HG02938 (cell line): ENCODE data around the gene SMIM20.
"Not testable (repeated sequence)": the region's sequence is repeated elsewhere in the genome, so short reads cannot be mapped to it uniquely, and the experiment has no call there.

Experiments used
- ATAC-seq: cut with Tn5 transposase; IDR thresholded peaks from one replicate; pipeline ENCODE4 v1.9.1; 2021; ENCODE audit warnings: mild to moderate bottlenecking, moderate library complexity; ENCODE audit not compliant: unreplicated experiment

SMIM20 gene

GRCh38 chr4:25890571-25891485 lies 23.2 kb upstream of the SMIM20 start:
- ATAC-seq = no peak

DNA sequence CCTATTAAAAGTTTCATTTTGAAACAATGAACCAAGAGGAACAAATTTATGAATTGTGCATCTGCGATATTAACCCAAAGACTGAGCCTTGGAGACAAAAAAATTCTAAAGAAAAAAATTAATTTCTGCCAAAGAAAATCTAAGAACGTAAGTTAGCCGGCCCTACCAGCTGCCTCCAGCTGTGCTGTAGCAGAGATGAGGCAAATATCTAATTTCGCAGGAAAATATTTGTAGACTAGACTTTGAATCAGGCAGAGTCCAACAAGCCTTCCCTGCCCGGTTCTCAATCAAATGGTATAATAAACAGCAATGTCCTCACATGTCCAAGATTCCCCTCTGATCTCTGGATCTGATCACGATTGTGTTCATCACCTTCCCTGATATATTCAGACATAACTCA lies 21.2 kb upstream of the SMIM20 start:
- no peak for ATAC-seq

- ATAC-seq = no peak
These were observed 17.1 kb upstream of the SMIM20 start for GRCh38 chr4:25896776-25897539.

DNA sequence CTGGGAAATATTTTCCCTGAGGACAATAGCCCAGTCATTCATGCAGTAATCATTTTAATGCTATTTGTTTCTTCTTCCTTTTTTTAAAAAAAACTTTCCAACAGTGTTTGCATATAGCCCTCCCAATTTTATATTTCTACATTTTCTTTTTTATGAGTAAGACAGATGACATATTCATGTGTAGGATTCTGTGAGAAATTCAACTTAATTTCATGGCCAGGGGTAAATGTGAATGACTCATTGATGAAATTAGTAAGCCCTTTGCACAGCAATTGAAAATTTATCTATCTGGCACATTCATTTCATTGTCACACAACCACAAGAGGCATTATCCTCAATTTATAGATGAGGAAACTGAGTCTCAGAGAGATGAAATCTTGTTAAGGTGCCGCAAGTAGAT lies 13.7 kb upstream of the SMIM20 start:
- no peak for ATAC-seq

DNA sequence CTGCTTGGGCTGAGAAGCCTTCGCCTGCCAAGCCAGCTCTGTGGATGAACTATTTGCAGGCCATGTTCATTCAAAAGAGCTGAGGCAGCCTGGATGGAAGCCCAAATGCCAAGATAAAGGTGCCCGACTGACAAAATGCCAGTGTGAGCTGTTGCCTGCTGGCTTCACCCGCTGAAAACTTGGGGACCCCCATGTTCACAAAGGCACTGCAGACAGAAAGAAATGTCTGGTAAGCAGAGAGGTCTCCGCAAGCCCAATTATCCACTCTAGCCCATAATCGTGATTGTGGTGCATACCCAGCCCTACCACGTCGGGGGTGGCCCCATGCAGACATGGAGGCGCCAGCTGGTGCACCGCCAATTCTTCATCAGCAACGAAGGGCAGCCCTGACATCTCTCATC lies 13.0 kb upstream of the SMIM20 start:
- ATAC-seq = no peak

DNA sequence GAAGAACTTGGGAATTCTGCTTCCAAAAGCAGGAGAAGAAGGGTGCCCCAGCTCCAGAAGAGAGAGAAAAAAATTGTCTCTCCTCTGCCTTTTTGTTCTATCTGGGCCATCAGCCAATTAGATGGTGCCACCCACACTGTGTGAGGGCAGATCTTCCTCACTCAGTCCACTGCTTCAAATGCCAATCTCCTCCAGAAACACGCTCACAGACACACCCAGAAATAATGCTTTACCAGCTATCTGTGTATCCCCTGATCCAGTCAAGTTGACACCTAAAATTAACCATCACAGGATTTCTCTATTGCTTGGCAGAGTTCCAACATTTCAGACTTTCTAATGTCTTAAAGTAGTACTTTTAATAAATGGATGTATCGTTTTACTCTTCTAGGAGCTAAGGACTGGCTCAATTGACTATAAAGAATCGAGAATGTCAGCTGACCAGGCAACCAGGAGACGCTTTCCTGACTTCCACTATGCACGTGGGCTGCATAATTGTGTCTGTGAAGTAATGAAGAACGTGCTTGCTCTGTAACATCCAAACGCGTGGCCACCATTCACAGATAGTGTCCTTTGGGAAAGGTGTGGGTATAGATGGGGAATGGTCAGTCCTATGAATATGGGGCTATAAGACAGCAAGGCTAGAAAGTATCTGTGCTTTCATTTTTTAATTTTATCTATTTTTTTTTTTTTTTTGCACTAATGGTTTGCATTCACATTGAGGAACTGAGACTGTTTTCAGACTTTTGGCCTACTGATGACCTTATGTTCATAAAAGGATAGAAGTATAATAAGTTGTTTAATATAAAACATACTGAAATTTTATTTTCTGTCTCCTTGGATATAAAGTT lies 9.9 kb upstream of the SMIM20 start:
- ATAC-seq = peak; percentile 72

DNA sequence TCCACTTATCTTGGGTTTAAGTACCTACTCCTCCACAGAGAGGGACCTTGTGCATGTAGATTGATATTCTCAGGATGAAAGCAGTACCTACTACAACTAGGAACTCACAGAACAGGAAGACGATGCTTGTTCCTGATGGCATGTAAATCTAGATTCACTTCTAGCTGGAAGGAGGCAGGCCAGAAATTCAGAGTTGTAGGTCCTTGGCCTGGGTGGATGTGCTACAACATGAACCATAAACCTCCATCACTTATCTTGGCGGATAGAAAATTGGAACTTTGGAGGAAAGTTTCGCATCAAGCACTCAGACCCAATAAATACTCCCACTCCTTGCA lies 9.3 kb upstream of the SMIM20 start:
- peak; percentile 25 for ATAC-seq

DNA sequence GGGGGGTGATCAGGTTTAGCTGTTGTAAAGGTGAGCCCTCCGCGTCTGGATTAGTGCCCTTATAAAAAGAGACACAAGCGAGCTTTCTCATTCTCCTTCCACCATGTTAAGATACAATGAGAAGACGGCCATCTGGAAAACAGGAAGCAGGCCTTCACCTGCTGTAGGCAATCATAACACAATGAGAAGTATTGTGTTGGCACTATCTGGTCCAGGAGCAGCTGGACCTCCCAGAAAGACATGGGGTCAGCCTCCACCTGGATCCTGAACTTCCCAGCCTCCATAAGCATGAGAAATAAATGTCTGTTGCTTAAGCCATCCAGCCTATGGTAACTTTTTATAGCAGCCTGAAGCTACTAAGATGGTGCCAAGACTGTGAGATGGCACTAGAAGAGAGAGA lies 8.6 kb upstream of the SMIM20 start:
- ATAC-seq = no peak

GRCh38 chr4:25906113-25906512 lies 7.9 kb upstream of the SMIM20 start:
- not testable (repeated sequence) for ATAC-seq

GRCh38 chr4:25908491-25908901 lies 5.5 kb upstream of the SMIM20 start:
- ATAC-seq = no peak

GRCh38 chr4:25911356-25911755 lies 2.7 kb upstream of the SMIM20 start:
- no peak for ATAC-seq

GRCh38 chr4:25913056-25913850 lies 767 bp upstream of the SMIM20 start:
- peak; percentile 21 for ATAC-seq

DNA sequence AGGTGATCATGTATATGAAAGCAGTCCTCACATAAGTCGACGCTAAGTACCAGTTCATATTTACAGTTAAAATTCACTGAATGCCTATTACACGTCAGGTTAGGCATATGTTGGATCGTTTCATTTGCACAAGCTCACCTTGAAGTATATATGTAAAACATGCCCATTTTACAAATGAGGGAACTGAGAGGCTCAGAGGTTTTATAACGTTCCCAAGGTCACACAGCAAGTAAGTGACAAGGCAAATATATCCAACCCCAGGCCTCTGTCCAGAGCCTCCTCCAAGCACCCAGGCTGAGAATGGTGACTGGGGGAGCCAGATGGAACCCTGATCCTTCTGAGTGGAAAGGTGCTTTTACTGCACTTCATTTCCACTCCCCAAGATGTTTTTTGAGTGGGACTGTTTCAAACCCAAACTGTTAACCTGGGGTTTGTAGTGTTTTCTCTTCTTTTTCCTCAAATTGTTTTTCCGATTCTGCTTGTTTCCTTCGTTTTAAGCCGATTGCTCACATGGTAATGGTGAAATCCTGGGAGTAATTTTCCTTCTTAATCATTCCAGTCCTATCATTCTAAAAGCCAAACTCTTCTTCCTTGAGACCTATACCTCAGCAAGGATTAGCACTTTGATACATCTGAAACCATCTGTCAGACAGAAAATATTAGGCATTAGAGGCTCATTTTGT lies 791 bp downstream of the SMIM20 start:
- no peak for ATAC-seq

DNA sequence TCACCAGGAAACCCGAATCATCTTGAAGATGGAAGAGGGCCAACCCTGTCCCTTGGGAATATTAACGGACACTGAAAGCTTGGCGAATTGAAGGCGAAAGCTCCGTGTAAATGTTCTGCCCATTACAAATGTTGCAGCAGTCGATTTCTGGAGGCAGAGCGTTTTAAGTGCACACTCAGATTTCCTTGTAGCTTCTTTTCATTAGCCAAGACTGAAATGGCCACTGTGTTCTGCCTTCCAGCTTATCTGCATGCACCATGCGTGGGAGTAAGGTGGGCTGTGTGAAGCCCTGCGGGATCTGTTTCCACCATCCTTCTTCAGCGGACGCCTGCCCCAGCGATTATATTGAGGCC lies 1.3 kb downstream of the SMIM20 start:
- no peak for ATAC-seq

DNA sequence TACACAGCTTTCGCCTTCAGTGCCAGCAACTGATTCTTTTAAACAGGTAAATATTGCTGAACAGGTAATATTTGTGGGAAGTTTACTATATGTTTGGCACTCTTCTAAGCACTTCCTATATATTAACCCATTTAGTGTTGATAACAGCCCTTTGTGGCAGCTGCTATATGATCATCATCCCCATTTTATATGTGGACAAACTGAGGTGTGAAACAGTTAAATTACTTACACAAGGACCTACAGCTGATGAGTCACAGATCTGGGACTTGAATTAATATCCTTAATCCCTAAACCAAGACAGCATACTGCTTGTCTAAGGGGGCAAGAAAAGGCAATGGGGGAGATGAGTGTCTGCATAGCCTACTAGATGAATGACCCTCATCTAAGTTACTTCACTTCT lies 2.9 kb downstream of the SMIM20 start:
- ATAC-seq = no peak

DNA sequence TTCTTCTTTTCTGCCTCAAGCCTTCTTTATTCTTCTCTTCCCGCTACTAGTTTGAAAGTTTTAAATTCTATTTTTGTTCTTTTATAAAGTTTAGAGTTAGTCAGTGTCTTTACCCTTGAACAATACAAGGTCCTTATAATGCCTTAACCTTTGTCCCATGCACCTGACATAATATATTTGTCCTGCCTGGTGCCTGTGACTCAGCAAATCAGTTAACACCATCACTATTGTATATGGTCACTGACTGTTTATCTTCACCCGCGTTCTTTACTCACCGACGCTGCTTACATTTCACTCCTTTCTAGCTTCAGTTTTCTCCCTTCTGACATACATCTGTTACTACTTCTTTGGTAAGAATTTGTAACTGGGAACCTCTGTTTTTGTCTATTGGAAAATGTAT lies 5.7 kb downstream of the SMIM20 start:
- no peak for ATAC-seq

DNA sequence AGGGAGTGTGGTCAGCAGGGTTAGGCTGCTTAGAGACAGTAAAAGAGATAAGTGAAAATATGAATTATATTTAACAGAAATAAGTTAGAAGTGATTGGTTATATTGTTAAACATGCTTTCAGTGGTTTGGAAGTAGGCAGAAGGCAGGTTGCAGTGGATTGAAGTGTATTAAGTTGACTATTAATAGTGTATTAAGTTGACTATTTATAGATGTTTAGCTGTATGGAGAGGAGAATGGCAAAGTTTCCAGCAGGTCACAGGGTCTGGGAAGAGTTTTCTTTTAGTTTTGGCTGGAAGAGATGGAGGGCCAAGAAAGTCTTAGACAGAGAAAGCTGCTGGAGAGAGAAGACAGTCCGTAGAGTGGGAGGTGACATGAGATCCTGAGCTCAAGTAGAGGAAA lies 7.9 kb downstream of the SMIM20 start:
- ATAC-seq = no peak

DNA sequence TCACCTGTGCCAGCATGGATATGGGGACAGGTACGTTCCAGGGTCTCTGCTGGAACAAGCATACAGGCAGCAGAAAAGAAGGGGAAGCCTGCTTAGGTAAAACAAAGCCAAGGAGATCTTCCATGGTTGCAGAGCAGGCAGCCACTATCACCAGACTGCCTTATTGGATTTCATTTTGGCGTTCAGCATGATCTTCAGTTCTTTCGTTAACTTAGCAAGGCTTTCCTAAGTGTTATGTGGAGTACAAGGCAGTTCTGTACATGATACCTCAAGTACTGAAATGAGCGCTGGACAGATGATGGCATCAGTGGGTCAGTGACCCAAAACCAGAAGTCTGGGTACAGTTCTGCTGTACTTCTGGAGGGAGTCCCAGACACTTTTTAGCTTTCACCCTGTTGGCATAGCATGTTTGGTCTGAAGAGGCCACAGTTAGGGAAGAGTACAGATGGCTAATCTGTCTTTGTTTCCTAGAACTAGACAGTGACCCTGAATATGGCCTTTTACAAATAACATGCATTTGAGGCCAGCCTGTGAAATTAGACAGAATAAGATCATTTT lies 8.9 kb downstream of the SMIM20 start:
- no peak for ATAC-seq

- ATAC-seq = no peak
These were observed 9.7 kb downstream of the SMIM20 start for GRCh38 chr4:25923745-25924144.
